ENCODE measurements around the gene KNOP1.

KNOP1 gene

DNA sequence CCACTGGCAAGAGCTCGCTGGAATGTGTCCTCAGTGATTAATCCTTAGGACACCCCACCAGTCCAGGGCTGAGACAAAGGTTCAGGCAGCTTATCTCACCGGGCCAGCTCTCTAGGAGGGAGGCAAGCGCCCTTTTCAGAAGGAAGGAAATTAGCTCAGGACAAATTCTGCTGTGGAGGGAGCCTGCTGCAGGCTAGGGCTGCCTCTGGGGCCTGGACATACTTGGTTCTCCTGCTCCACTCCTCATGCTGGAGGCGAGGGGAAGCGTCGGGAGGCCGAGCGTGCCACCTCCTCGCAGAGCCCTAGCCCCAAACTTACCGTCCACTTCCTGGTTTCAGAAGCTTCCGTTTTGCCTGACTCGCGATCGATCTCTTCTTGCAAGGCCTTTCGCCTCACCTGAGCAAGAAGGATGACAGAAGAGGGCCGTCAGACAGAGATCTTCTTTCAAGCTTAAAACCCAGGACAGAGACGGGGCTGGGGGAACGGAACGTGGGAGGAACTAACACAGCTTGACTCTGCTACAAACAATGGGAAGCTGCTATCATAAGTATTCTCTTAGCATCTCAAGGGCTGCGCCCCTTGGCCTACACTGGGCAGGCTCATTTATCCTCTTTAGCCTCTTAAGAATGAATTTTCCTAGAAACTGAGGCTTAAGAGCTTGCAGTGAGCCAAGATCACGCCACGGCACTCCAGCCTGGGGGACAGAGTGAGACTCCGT is 7.7 kb downstream of the KNOP1 start:
- no peak overlapping the region; the same call in 1 of the 2 replicates for H3K27ac ChIP-seq
- TF ChIP-seq, protein P1, sequence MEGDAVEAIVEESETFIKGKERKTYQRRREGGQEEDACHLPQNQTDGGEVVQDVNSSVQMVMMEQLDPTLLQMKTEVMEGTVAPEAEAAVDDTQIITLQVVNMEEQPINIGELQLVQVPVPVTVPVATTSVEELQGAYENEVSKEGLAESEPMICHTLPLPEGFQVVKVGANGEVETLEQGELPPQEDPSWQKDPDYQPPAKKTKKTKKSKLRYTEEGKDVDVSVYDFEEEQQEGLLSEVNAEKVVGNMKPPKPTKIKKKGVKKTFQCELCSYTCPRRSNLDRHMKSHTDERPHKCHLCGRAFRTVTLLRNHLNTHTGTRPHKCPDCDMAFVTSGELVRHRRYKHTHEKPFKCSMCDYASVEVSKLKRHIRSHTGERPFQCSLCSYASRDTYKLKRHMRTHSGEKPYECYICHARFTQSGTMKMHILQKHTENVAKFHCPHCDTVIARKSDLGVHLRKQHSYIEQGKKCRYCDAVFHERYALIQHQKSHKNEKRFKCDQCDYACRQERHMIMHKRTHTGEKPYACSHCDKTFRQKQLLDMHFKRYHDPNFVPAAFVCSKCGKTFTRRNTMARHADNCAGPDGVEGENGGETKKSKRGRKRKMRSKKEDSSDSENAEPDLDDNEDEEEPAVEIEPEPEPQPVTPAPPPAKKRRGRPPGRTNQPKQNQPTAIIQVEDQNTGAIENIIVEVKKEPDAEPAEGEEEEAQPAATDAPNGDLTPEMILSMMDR (conservative IDR thresholded peaks at IDR 0.05; ENCODE audit: low read depth), result no peak
- CTCF ChIA-PET, result interaction anchor here (0.7 kb wide), 1 partner anchor 1022 kb away, joined by 3 read pairs; no protein-coding TSS in a partner anchor
- no peak for DNase-seq (ENCODE audit: low spot score)
- POLR2A ChIA-PET (ENCODE audit: low non-redundant PET), result no interaction called here

DNA sequence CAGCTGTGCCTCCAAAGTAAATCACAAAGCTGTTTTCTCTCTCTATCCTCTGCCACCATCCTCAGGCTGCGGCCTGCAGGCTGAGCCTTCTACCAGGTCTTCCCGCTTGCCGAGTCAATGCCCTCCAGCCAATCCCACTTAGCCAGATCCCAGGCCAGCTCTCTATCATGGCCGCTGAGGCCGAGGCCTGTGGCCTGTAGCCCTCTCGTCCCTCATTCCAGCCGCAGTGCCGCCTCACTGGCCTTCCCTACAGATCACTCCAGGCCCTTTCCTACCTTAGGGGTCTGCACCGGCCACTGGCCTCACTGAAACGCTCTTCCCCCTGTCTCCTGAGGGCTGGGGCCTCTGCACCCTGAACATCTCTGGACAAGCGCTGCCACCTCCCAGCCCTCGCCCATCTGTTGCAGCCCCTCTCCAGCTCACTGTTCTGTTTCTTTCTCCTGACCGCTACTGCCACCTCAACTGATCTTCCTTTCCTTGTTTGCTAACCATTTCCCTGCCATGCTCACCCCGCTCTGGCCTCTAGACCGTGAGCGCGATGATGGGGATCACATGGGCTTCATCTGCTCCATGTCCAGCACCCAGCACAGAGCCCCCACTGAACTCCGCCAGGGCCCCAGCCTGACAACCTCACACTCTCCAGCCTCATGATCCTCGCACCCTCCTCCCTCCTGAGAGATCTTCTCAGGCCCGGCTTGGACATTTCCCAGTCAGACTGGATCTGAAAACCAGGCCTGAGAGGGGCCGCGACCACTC is 8.5 kb downstream of the KNOP1 start:
- TF ChIP-seq, protein P1 (conservative IDR thresholded peaks at IDR 0.05; ENCODE audit: low read depth), result no peak
- H3K27ac ChIP-seq, result no peak overlapping the region; the same call in 1 of the 2 replicates
- DNase-seq (ENCODE audit: low spot score), result no peak
- POLR2A ChIA-PET (ENCODE audit: low non-redundant PET), result no interaction called here
- CTCF ChIA-PET, result interaction anchor here (0.7 kb wide), 1 partner anchor 1023 kb away, joined by 3 read pairs; no protein-coding TSS in a partner anchor

DNA sequence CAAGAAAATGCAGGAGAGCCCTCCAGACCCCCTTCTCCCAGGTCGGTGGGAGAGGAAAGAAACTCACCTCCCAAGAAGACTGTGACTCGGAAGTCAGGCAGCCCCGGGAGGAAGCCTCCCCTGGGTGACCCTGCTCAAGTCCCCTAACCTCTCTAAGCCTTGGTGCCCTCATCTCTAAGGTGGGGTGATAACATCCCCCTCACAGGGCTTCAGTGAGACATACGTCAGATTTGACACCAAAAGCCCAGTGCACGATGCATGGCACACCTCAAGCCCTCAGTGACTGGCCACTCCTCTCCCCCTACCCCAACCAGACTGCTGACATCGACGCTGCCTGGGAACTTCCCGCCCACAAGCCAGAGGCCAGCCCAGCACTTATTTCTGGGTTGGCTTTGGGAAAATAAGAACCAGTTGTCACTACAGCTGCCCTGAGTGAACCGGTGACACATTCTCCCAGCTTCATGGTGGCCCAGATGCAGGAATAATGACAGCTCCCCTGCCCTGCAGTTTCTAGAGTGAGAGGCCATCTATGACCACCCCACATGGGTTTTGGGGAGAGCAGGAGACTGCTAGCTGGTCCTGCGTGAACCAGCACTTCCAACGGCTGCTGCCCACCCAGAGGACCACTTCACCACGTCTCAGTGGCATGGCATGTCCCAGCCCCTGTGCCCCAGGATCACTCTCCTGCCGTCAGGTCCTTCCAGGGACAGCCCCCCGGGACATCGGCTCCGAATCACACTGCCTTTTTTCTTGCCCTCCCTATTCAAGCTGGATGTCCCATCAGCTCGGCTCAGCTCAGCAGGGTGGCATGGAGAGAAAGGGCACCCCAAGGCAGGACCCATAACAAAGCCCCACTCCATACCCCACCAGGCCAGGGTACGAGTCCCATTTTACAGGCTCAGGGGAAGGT is 9.5 kb downstream of the KNOP1 start:
- ChIA-PET CTCF (no interaction called here), POLR2A (ENCODE audit: low non-redundant PET) (no interaction called here)
- TF ChIP-seq, protein P1 (conservative IDR thresholded peaks at IDR 0.05; ENCODE audit: low read depth), result no peak
- no peak overlapping the region for H3K27ac ChIP-seq
- DNase-seq (ENCODE audit: low spot score), result no peak

DNA sequence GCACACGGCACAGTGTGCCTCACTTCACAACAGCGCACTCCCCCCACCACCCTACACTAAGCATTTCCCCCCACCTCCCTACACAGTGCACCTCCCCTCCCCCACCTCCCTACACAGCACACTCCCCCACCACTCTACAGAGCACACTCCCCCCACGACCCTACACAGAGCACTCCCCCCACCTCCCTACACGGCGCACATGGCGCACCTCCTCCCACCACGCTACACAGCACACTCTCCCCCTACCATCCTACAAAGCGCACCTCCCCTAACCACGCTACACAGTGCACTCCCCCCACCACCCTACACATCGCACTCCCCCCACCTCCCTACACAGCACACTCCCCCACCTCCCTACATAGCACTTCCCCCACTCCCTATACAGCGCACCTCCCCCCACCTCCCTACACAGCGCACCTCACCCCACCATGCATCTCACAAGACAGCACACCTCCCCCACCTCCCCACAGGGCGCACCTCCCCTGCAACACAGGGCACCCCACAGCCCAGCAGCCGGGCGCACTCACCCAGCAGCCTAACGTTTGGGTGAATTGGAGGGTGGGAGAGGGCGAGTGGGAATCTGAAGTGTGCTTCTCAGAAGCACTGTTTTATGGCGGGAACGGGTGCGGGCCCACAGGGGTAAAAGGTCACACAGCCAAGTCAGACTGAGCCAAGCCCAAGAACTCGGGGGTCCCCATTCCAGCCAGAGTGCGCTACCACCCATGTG is 10.3 kb downstream of the KNOP1 start:
- ChIA-PET CTCF (no interaction called here), POLR2A (ENCODE audit: low non-redundant PET) (no interaction called here)
- TF ChIP-seq, protein P1 (conservative IDR thresholded peaks at IDR 0.05; ENCODE audit: low read depth), result no peak
- DNase-seq (ENCODE audit: low spot score), result no peak
- H3K27ac ChIP-seq, result no peak overlapping the region

DNA sequence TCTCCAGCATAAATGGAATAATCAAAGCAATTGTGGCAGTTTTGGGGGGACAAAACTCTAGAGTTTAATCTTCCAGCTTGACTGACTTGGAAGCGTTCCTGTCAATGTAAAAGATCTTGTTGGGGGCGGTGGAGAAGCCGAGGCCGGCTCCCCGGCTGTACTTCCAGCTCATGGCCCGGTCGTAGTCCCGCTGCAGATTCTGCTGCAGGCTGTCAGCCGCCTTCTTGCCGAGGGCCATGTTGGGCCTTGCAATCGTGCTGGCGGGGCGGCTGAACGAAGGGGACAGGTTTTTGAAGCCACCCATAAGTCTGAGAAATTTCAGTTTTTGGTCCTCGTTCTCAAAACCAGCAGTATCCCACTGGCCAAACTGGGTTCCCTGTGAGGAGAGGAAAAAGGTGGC is 11.2 kb downstream of the KNOP1 start:
- TF ChIP-seq, protein P1 (conservative IDR thresholded peaks at IDR 0.05; ENCODE audit: low read depth), result no peak
- no peak for DNase-seq (ENCODE audit: low spot score)
- H3K27ac ChIP-seq, result no peak overlapping the region
- CTCF ChIA-PET, result no interaction called here
- POLR2A ChIA-PET (ENCODE audit: low non-redundant PET), result no interaction called here
